ENCODE measurements around the gene RDM1. TPM values are rescaled to one million over a fixed set of nuclear protein-coding genes. Genes with fewer than 3 reads are reported as not detected.

RDM1 gene, protein sequence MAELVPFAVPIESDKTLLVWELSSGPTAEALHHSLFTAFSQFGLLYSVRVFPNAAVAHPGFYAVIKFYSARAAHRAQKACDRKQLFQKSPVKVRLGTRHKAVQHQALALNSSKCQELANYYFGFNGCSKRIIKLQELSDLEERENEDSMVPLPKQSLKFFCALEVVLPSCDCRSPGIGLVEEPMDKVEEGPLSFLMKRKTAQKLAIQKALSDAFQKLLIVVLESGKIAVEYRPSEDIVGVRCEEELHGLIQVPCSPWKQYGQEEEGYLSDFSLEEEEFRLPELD
- total RNA-seq = not detected

DNA sequence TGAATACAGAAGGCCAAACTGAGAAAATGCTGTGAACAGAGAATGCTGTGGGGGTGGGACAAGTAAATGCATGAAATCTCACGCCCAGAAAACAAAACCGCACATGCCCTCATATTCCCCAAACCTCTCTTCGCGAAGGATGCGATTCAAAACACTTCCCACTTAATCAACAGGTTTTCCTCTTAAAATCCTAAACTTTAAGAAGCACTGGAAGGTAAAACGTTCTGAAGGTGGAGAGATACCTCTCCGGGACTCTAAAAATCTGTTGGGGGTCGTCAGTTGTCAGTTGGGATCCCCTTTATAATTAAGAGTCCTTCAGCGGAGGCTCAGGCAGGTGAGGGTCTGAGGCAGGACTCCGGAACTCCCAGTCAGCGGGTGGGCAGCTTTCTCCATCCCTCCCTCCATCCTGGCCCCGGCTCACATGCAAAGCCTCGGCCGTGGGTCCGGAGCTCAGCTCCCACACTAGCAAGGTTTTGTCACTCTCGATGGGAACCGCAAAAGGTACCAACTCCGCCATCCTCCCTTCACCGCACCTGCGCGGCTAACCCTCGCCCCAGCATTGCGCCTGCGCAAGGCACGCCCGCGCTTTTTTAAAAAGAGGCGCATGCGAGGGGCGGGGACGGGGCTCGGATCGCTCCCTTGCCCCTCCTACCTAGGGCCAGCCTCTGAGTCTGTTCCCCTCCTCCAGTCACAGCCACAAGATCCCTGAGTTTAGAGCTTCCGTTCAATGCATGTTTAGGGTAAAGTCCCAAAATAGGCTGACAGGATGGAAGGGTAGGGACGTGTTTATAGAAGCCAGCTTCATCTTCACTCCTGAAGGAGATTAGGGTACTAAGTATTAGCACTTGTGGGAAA lies at the start of gene RDM1:
Gene RDM1, minus strand, starts transcription at position 563 of the 855 bp plus-strand sequence. Its CDS starts 46 bp downstream, at position 517.
- TF ChIP-seq, protein P1, sequence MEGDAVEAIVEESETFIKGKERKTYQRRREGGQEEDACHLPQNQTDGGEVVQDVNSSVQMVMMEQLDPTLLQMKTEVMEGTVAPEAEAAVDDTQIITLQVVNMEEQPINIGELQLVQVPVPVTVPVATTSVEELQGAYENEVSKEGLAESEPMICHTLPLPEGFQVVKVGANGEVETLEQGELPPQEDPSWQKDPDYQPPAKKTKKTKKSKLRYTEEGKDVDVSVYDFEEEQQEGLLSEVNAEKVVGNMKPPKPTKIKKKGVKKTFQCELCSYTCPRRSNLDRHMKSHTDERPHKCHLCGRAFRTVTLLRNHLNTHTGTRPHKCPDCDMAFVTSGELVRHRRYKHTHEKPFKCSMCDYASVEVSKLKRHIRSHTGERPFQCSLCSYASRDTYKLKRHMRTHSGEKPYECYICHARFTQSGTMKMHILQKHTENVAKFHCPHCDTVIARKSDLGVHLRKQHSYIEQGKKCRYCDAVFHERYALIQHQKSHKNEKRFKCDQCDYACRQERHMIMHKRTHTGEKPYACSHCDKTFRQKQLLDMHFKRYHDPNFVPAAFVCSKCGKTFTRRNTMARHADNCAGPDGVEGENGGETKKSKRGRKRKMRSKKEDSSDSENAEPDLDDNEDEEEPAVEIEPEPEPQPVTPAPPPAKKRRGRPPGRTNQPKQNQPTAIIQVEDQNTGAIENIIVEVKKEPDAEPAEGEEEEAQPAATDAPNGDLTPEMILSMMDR (IDR thresholded peaks at IDR 0.05) = no peak
- no peak for TF ChIP-seq POLR2A (IDR thresholded peaks at IDR 0.05)
- no peak for TF ChIP-seq EP300 (IDR thresholded peaks at IDR 0.05)
- TF ChIP-seq POLR2AphosphoS5 (IDR thresholded peaks at IDR 0.05) = no peak
- peak in 1 of 2 donors; percentile 70 for DNase-seq (ENCODE audit: low spot score in 2 of 2)
- peak within 1 kb of the TSS; percentile 37 for H3K4me3 ChIP-seq

DNA sequence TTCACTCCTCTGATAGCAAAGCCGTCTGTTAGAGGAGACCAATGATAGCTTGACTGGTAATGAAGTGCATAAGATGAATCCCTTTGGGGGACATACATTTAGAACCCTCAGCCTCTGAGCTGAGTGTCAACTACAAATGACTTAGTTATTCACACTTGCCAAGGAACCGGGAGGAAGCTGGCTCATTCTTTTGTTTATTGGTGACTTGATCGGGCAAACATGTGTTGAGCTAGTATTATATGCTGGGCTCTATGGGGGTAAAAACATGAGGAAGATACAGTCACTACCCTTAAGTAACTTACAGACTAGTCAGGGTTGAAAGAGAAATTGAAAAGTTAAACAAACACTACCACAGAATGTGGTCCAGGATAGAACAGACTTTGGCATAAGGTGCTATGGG lies 47.8 kb upstream of the RDM1 start:
- no peaks in the 10 kb centered on the region for H3K9me3 ChIP-seq
- DNase-seq (ENCODE audit: low spot score in 2 of 2) = no peak

More for the DNA sequence above, at the start of gene RDM1:
- 2% methylated on average over 32 of the region's 35 CpGs for WGBS
- Histone ChIP-seq H3K27ac (no peak within 1 kb of the TSS), H3K9me3 (no peaks in the 10 kb centered on the region), H3K36me3 (no peaks in the 10 kb centered on the region), H3K4me1 (peaks cover 8% of the 10 kb centered on the region), H3K27me3 (peaks cover 9% of the 10 kb centered on the region)

DNA sequence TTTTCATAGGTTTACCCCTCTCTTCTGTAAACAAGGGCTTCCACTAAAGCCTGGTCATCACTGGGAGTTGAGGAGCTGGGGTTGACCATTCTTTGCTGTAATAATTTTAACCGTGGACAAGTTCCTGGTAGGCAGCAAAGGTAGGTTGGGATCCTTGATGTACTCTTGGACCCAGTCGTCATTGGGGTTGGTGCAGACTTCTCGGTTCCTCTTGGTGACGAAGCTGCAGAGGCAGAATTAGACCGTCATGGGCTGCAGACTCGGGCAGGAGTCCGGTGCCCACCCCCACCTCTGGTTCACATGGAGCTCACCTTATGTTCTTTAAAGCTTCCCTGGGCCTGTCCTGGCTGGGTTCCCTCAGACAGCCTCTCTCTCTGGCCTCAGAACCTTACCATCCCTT lies 46.9 kb upstream of the RDM1 start:
- no peaks in the 10 kb centered on the region for H3K36me3 ChIP-seq
- no peak overlapping the region for H3K27ac ChIP-seq
- TF ChIP-seq, protein P1 (IDR thresholded peaks at IDR 0.05) = no peak
- no peak for TF ChIP-seq POLR2A (IDR thresholded peaks at IDR 0.05)
- no peak for TF ChIP-seq POLR2AphosphoS5 (IDR thresholded peaks at IDR 0.05)
- TF ChIP-seq EP300 (IDR thresholded peaks at IDR 0.05) = no peak
- DNase-seq (ENCODE audit: low spot score in 2 of 2) = no peak
- peaks cover 3% of the 10 kb centered on the region for H3K4me1 ChIP-seq
- no peaks in the 10 kb centered on the region for H3K9me3 ChIP-seq
- no peaks in the 10 kb centered on the region for H3K27me3 ChIP-seq
- 96% methylated on average over 7 of the region's 7 CpGs for WGBS
- no peak overlapping the region for H3K4me3 ChIP-seq

More for the DNA sequence above, 47.8 kb upstream of the RDM1 start:
- WGBS = 69% methylated on average over 3 of the region's 3 CpGs
- Histone ChIP-seq H3K36me3 (no peaks in the 10 kb centered on the region), H3K4me1 (peaks cover 3% of the 10 kb centered on the region), H3K4me3 (no peak overlapping the region), H3K27ac (no peak overlapping the region), H3K27me3 (no peaks in the 10 kb centered on the region)
- TF ChIP-seq POLR2AphosphoS5 (IDR thresholded peaks at IDR 0.05) (no peak), POLR2A (IDR thresholded peaks at IDR 0.05) (no peak), EP300 (IDR thresholded peaks at IDR 0.05) (no peak)
- TF ChIP-seq, protein P1 (IDR thresholded peaks at IDR 0.05) = no peak

DNA sequence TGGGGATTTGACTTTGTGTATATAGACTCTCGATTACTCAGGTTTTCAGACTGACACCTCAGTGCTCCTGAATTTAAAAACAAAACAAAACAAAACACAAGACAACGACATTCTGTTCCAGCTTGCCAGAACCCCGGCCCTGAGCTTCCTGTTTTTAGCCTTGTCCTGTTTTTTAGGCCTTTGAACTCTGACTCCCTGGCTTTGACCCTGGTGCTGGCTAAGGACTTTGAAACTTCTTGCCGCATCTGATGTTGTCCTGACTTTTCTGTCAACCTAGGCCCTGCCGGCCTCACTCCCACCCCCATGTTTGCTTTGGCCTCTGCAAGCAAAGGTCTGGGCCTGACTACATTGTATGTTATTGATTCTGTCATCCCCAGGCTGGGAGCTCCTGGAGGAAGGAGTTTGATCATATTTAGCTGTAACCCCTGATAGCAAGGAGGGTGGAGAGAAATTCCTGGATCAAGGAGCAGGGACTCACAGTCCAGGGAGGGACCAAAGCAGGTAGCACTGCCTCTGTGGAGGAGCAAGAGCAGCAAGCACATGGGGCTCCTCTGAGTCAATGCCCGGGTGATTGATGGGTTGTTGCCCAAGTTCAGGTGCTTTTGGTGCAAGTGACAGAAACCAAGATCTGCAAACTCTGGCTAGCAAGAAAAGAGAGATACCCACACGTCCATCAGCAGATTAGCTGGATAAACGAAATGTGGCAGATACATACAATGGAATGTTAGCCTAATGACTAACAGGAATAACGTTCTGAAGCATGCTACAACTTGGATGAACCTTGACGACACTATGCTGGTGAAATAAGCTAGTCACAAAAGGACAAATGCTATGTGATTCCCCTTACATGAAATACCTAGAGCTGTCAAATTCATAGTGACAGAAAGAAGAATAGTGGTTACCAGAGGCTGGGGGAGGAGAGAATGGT lies 43.0 kb upstream of the RDM1 start:
- no peaks in the 10 kb centered on the region for H3K27me3 ChIP-seq
- WGBS = 52% methylated on average over 10 of the region's 10 CpGs
- no peak overlapping the region for H3K27ac ChIP-seq
- H3K4me1 ChIP-seq = peaks cover 3% of the 10 kb centered on the region
- no peak overlapping the region for H3K4me3 ChIP-seq
- no peaks in the 10 kb centered on the region for H3K9me3 ChIP-seq
- no peaks in the 10 kb centered on the region for H3K36me3 ChIP-seq
- no peak for DNase-seq (ENCODE audit: low spot score in 2 of 2)
- no peak for TF ChIP-seq EP300 (IDR thresholded peaks at IDR 0.05)
- no peak for TF ChIP-seq POLR2A (IDR thresholded peaks at IDR 0.05)
- TF ChIP-seq, protein P1 (IDR thresholded peaks at IDR 0.05) = no peak
- no peak for TF ChIP-seq POLR2AphosphoS5 (IDR thresholded peaks at IDR 0.05)

Measured in suprapubic skin (tissue), 4 donors.